SK-N-MC (cell line): ENCODE data around the gene SPATA25.

Experiments used
- EZH2 ChIP-seq: fragments of 200-600 bp; sonication (generic); IDR thresholded peaks from one replicate; pipeline ENCODE4 v1.6.1; 2017; ENCODE audit warnings: antibody characterized with exemption
- FOXP2 ChIP-seq: optimal IDR thresholded peaks from 2 replicates; pipeline ENCODE3; 2011; ENCODE audit warnings: mild to moderate bottlenecking, moderate library complexity; ENCODE audit not compliant: insufficient read depth; ENCODE audit errors: extremely low read length, control extremely low read depth

GRCh38 chr20:45866454-45866853, 21.0 kb downstream of the SPATA25 start:
- TF ChIP-seq FOXP2, result no peak
- no peak for TF ChIP-seq EZH2
